ENCODE measurements around the gene BANF1. TPM values are rescaled to one million over a fixed set of nuclear protein-coding genes. Genes with fewer than 3 reads are reported as not detected.

Gene BANF1
- total RNA-seq, 1 experiment from 2014 or later = 269 TPM

DNA sequence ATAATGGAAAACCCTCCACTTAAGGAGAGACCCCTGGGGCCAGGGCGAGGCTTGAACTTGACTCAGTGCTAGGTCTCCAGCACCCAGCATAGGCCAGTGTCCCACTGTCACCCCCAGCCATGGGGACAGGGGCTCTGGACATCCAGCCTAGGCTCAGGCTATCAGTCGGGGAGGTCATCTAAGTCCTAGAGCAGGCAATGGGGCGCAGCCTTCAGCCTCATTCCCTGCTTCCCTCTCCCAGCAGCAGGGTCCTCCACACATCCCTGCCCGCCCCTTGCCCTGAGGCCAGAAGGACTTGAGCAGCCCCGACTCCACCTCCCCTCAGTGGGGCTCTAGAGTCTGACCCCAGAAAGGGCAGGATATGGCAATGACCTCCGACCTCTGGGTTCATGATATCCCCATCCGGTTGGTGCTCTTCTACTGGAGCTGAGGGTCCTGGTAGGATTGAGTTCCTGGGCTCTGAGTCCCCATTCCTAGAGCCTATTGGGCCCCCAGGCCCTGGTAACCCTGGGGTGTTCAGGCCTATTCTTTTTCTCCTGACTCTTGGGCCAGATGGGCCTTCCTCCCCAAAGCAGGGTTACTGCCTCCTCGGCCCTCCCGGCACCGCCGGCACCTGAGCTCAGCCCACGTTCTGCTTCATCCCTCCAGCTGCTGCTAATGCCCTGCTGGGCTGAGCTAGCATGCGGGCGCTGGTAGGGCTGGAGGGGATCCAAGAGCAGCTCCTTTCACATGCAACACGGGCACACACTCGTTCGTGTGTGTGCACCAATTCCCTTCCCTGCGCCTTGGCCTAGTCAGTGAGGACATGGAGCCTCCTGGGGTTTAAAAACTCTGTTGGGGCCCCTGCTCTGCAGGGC is 13.9 kb downstream of the BANF1 start:
- DNase-seq (ENCODE audit: low spot score) (no peak), ATAC-seq (no peak)
- Mint-ChIP-seq H3K4me3 (no peak overlapping the region), H3K9me3 (no peaks in the 10 kb centered on the region), H3K36me3 (no peaks in the 10 kb centered on the region), H3K27me3 (ENCODE audit: low read depth) (peaks cover 11% of the 10 kb centered on the region), H3K27ac (no peak overlapping the region), H3K4me1 (no peaks in the 10 kb centered on the region)
- TF ChIP-seq ZNF671 (CRISPR knock-in tag; IDR thresholded peaks at IDR 0.05) = no peak
- TF ChIP-seq, protein P1, sequence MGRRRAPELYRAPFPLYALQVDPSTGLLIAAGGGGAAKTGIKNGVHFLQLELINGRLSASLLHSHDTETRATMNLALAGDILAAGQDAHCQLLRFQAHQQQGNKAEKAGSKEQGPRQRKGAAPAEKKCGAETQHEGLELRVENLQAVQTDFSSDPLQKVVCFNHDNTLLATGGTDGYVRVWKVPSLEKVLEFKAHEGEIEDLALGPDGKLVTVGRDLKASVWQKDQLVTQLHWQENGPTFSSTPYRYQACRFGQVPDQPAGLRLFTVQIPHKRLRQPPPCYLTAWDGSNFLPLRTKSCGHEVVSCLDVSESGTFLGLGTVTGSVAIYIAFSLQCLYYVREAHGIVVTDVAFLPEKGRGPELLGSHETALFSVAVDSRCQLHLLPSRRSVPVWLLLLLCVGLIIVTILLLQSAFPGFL (CRISPR knock-in tag; IDR thresholded peaks at IDR 0.05; ENCODE audit: borderline replicate concordance) = no peak
- TF ChIP-seq ZNF317 (CRISPR knock-in tag; IDR thresholded peaks at IDR 0.05; ENCODE audit: borderline replicate concordance, low read depth) = no peak
- no peak for TF ChIP-seq FOXK1 (CRISPR knock-in tag; IDR thresholded peaks at IDR 0.05)
- TF ChIP-seq ZNF138 (CRISPR knock-in tag; conservative IDR thresholded peaks at IDR 0.05) = no peak
- TF ChIP-seq JUN (CRISPR knock-in tag; IDR thresholded peaks at IDR 0.05) = no peak
- TF ChIP-seq MXD4 (CRISPR knock-in tag; IDR thresholded peaks at IDR 0.05; ENCODE audit: borderline replicate concordance) = no peak
- TF ChIP-seq, protein P2, sequence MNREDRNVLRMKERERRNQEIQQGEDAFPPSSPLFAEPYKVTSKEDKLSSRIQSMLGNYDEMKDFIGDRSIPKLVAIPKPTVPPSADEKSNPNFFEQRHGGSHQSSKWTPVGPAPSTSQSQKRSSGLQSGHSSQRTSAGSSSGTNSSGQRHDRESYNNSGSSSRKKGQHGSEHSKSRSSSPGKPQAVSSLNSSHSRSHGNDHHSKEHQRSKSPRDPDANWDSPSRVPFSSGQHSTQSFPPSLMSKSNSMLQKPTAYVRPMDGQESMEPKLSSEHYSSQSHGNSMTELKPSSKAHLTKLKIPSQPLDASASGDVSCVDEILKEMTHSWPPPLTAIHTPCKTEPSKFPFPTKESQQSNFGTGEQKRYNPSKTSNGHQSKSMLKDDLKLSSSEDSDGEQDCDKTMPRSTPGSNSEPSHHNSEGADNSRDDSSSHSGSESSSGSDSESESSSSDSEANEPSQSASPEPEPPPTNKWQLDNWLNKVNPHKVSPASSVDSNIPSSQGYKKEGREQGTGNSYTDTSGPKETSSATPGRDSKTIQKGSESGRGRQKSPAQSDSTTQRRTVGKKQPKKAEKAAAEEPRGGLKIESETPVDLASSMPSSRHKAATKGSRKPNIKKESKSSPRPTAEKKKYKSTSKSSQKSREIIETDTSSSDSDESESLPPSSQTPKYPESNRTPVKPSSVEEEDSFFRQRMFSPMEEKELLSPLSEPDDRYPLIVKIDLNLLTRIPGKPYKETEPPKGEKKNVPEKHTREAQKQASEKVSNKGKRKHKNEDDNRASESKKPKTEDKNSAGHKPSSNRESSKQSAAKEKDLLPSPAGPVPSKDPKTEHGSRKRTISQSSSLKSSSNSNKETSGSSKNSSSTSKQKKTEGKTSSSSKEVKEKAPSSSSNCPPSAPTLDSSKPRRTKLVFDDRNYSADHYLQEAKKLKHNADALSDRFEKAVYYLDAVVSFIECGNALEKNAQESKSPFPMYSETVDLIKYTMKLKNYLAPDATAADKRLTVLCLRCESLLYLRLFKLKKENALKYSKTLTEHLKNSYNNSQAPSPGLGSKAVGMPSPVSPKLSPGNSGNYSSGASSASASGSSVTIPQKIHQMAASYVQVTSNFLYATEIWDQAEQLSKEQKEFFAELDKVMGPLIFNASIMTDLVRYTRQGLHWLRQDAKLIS (CRISPR knock-in tag; IDR thresholded peaks at IDR 0.05; ENCODE audit: borderline replicate concordance) = no peak
- TF ChIP-seq, protein P3, sequence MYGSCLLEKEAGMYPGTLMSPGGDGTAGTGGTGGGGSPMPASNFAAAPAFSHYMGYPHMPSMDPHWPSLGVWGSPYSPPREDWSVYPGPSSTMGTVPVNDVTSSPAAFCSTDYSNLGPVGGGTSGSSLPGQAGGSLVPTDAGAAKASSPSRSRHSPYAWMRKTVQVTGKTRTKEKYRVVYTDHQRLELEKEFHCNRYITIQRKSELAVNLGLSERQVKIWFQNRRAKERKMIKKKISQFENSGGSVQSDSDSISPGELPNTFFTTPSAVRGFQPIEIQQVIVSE (CRISPR knock-in tag; IDR thresholded peaks at IDR 0.05; ENCODE audit: borderline replicate concordance) = no peak
- TF ChIP-seq, protein P4, sequence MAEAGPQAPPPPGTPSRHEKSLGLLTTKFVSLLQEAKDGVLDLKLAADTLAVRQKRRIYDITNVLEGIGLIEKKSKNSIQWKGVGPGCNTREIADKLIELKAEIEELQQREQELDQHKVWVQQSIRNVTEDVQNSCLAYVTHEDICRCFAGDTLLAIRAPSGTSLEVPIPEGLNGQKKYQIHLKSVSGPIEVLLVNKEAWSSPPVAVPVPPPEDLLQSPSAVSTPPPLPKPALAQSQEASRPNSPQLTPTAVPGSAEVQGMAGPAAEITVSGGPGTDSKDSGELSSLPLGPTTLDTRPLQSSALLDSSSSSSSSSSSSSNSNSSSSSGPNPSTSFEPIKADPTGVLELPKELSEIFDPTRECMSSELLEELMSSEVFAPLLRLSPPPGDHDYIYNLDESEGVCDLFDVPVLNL (CRISPR knock-in tag; IDR thresholded peaks at IDR 0.05; ENCODE audit: borderline replicate concordance, low read depth) = no peak
- no peak for TF ChIP-seq TEAD4 (CRISPR knock-in tag; IDR thresholded peaks at IDR 0.05)
- TF ChIP-seq ZNF396 (CRISPR knock-in tag; IDR thresholded peaks at IDR 0.05; ENCODE audit: borderline replicate concordance) = no peak
- TF ChIP-seq SMAD3 (CRISPR knock-in tag; IDR thresholded peaks at IDR 0.05; ENCODE audit: borderline replicate concordance) = no peak
- TF ChIP-seq EMX1 (CRISPR knock-in tag; IDR thresholded peaks at IDR 0.05) = no peak
- TF ChIP-seq NFATC4 (CRISPR knock-in tag; IDR thresholded peaks at IDR 0.05) = no peak
- TF ChIP-seq ZNF219 (CRISPR knock-in tag; IDR thresholded peaks at IDR 0.05; ENCODE audit: borderline replicate concordance) = no peak
- TF ChIP-seq JAZF1 (CRISPR knock-in tag; IDR thresholded peaks at IDR 0.05) = no peak
- TF ChIP-seq TEAD1 (CRISPR knock-in tag; IDR thresholded peaks at IDR 0.05) = no peak
- TF ChIP-seq, protein P5, sequence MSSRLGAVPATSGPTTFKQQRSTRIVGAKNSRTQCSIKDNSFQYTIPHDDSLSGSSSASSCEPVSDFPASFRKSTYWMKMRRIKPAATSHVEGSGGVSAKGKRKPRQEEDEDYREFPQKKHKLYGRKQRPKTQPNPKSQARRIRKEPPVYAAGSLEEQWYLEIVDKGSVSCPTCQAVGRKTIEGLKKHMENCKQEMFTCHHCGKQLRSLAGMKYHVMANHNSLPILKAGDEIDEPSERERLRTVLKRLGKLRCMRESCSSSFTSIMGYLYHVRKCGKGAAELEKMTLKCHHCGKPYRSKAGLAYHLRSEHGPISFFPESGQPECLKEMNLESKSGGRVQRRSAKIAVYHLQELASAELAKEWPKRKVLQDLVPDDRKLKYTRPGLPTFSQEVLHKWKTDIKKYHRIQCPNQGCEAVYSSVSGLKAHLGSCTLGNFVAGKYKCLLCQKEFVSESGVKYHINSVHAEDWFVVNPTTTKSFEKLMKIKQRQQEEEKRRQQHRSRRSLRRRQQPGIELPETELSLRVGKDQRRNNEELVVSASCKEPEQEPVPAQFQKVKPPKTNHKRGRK (CRISPR knock-in tag; IDR thresholded peaks at IDR 0.05; ENCODE audit: borderline replicate concordance) = no peak
- TF ChIP-seq, protein P6, sequence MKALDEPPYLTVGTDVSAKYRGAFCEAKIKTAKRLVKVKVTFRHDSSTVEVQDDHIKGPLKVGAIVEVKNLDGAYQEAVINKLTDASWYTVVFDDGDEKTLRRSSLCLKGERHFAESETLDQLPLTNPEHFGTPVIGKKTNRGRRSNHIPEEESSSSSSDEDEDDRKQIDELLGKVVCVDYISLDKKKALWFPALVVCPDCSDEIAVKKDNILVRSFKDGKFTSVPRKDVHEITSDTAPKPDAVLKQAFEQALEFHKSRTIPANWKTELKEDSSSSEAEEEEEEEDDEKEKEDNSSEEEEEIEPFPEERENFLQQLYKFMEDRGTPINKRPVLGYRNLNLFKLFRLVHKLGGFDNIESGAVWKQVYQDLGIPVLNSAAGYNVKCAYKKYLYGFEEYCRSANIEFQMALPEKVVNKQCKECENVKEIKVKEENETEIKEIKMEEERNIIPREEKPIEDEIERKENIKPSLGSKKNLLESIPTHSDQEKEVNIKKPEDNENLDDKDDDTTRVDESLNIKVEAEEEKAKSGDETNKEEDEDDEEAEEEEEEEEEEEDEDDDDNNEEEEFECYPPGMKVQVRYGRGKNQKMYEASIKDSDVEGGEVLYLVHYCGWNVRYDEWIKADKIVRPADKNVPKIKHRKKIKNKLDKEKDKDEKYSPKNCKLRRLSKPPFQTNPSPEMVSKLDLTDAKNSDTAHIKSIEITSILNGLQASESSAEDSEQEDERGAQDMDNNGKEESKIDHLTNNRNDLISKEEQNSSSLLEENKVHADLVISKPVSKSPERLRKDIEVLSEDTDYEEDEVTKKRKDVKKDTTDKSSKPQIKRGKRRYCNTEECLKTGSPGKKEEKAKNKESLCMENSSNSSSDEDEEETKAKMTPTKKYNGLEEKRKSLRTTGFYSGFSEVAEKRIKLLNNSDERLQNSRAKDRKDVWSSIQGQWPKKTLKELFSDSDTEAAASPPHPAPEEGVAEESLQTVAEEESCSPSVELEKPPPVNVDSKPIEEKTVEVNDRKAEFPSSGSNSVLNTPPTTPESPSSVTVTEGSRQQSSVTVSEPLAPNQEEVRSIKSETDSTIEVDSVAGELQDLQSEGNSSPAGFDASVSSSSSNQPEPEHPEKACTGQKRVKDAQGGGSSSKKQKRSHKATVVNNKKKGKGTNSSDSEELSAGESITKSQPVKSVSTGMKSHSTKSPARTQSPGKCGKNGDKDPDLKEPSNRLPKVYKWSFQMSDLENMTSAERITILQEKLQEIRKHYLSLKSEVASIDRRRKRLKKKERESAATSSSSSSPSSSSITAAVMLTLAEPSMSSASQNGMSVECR (CRISPR knock-in tag; IDR thresholded peaks at IDR 0.05; ENCODE audit: borderline replicate concordance) = no peak
- CTCF ChIA-PET = interaction anchor here (1.0 to 1.6 kb wide), 2 partner anchors 29 to 125 kb away, joined by 4 read pairs; partner anchors contain the start of gene CCDC85B
- POLR2A ChIA-PET = no interaction called here
